Kasumi-1 (cell line): ENCODE results near the gene CALD1.

Experiments used
- DNase-seq, 2 experiments: peaks; one replicate each; lab custom pipeline; 2025; lab: John Stamatoyannopoulos, UW

Gene CALD1, protein sequence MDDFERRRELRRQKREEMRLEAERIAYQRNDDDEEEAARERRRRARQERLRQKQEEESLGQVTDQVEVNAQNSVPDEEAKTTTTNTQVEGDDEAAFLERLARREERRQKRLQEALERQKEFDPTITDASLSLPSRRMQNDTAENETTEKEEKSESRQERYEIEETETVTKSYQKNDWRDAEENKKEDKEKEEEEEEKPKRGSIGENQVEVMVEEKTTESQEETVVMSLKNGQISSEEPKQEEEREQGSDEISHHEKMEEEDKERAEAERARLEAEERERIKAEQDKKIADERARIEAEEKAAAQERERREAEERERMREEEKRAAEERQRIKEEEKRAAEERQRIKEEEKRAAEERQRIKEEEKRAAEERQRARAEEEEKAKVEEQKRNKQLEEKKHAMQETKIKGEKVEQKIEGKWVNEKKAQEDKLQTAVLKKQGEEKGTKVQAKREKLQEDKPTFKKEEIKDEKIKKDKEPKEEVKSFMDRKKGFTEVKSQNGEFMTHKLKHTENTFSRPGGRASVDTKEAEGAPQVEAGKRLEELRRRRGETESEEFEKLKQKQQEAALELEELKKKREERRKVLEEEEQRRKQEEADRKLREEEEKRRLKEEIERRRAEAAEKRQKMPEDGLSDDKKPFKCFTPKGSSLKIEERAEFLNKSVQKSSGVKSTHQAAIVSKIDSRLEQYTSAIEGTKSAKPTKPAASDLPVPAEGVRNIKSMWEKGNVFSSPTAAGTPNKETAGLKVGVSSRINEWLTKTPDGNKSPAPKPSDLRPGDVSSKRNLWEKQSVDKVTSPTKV

DNA sequence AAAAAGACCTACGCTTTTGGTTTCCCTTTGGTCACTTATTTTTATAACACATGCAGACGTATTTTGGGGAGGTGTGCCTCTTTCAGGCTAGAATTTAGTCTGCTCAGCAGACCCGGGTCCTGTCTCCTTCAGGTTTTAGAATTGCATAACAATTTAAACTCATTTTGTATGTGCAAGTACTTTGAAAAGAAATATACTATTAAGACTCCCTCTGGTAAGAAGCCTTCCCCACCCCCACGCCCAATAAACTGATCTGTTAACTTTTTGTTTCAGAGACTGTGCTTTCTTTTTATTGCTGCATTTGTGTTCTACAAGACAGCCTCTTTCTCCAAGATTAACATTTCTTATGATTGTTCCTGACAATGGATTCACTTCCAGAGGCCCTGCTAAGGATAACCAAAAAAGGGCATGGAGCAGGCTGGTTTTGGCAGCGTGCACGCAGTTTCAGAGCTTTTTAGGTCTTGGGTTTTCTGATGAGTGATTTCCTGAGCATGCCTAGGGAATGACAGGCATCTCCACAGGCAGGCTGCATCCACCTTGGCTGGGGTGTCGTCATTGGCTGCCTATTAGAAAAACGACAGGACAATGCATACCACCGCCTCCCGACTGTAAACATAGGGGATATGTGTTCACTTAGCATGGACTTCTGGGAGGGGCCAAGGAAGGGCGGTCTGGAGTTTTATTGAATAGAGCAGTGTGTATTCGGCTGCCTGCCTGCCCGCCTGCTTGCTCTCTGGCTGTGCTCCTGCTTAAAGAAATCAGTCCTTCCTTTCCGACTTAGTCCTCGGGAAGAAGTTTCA is at the start of gene CALD1:
Gene CALD1, plus strand, starts transcription at position 694 of the 800 bp plus-strand sequence. CDS start 88,100 bp downstream, outside the sequence.
- no peak for DNase-seq

DNA sequence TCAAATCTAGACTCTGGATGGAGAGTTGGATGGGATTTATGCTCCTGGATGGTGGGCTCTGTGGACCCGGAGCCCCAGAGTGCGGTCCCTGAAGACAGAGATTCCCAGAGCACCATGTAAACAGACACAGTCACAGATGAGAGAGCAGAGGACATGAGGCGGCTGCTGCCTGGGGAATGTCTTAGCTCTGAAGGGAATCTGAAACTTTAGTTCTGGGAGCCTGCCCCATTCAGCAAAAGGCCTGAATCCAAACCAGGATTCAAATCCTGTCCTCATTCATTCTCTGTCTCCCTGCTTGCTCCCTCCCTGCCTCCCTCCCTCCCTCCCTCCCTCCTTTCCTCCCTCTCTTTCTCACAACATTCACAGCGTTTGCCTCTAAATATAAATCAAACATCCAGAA is 49.5 kb upstream of the CALD1 start:
- DNase-seq = no peak

- DNase-seq = no peak
These were observed 49.0 kb upstream of the CALD1 start for GRCh38 chr7:134730411-134730829.

DNA sequence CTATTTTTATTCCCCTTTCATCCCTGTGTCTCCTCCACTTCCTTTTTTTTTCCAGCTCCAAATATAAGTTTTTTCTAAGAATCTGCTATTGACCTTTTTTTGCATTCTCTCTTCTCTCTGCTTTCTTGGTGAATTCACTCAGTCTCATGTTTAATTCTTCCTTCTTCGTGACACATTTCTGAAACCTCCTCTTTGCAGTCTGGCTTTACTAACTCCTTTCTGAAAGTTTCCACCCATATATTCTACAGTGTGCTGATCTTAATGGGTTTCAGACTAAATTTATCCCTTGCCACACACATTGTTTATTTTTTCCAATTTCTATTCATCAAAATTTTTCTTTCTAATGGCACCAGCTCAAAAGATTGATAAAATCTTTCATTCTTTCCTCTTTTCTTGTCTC is 47.8 kb upstream of the CALD1 start:
- DNase-seq = no peak

- no peak for DNase-seq
These were observed 46.7 kb upstream of the CALD1 start for GRCh38 chr7:134732728-134733127.

DNA sequence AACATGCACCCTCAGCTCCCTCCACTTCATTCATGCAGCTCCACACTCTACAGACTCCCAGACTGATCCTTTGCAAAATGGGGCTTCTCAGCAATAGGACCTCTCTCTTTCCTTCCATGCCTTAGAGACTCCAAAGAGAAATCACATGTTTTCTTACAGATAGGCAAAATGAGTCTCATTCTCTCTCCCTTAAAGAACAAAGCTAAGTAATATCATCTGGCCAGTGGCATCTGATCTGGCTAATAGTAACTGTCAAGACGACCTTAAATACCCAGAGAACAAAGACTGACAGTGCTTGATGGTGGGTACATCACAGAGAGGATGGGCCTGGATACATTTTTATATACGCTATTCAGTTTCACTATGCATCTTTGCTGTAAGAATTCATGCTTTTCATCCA is 43.1 kb upstream of the CALD1 start:
- DNase-seq = no peak

GRCh38 chr7:134737566-134738345 is 41.7 kb upstream of the CALD1 start:
- DNase-seq = peak; percentile 46 to 65

DNA sequence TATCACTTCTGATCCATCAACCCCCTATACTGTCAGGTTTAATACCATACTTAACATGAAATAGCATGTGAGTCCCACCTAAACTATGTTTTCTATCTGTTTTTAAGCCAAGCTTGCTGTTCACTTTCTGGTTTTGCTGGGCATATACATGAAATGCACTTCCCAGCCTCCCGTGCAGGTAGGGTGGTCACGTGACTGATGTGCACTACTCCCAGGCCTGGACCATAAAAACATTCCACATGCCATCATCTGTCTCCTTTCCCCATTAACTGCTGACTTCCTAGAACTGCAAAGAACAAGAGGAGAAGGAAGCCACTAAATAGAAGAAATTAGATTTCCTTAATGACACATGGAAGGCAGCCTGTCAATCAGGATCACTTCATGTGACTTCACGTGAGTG is 40.1 kb upstream of the CALD1 start:
- no peak for DNase-seq

- DNase-seq = no peak
These were observed 39.1 kb upstream of the CALD1 start for GRCh38 chr7:134740376-134740775.

DNA sequence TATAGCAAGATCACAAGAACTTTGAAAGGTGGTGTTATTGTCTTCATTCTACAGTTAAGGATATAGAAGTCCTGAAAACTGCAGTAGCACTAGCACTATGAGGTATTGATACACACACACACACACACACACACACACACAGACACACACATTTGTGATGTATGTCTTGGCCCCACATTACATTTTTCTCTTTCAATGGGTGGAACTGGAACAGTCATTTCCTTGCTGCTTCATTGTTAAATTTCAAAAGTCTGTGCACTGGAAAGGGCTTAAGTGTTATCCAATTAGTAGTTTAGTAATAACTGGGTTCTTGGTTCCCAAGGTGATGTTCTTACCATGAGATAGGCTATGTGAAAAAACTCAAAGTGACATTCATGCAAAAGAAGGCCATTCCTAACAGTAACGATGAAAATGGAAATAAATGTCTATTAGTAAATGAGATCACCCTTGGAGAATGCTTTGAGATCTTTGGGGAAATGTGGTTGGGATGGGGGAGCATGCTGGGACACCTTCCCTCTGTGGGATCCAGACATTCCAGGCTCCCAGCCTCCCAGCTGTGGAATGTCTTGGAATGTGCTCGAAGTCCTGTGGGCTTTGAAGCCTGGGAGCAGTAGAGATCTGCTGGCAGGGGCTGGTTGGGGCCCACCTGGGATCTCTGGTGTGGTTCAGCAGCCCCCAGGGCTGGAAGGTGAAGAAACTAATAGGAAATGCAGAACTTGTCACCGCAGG is 37.4 kb upstream of the CALD1 start:
- no peak for DNase-seq

GRCh38 chr7:134742688-134743350 is 36.6 kb upstream of the CALD1 start:
- DNase-seq = no peak

DNA sequence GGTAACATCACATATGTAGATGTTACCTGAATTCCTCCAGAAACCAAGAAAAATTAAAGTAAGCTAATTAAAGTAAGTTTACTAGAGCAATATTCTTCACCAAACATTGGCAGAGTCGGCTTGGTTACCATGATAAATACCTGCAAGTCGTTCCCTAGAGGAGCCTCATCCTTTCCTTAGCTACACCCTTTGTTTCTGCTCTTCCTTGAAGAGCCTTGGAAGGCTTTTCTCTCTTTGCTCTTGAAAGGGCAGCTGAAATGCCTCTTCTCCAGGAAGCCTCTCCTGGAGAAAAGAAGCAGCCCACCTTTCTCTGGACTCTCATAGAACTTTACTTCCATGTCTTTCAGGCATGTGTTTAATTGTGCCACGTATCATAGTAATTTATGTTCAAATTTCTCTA is 34.9 kb upstream of the CALD1 start:
- DNase-seq = no peak

DNA sequence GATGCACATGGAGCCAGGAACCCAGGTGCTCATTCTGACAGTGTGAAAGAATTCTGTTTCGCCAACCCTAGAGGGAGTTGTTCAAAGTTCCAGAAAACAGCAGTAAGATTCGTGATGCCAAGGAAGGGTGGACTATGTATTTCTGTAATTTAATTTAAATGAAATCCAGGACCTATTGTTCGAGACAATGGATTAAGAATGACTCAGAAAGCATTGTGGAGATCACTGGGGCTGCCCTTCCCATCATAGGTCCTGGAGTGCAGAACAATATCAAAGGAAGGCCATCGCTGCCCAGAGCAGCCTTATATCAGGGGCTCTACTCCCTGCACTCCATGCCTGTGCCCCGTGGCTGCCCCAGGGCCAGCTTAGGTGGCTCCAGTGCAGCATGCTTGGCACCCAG is 32.1 kb upstream of the CALD1 start:
- DNase-seq = no peak

DNA sequence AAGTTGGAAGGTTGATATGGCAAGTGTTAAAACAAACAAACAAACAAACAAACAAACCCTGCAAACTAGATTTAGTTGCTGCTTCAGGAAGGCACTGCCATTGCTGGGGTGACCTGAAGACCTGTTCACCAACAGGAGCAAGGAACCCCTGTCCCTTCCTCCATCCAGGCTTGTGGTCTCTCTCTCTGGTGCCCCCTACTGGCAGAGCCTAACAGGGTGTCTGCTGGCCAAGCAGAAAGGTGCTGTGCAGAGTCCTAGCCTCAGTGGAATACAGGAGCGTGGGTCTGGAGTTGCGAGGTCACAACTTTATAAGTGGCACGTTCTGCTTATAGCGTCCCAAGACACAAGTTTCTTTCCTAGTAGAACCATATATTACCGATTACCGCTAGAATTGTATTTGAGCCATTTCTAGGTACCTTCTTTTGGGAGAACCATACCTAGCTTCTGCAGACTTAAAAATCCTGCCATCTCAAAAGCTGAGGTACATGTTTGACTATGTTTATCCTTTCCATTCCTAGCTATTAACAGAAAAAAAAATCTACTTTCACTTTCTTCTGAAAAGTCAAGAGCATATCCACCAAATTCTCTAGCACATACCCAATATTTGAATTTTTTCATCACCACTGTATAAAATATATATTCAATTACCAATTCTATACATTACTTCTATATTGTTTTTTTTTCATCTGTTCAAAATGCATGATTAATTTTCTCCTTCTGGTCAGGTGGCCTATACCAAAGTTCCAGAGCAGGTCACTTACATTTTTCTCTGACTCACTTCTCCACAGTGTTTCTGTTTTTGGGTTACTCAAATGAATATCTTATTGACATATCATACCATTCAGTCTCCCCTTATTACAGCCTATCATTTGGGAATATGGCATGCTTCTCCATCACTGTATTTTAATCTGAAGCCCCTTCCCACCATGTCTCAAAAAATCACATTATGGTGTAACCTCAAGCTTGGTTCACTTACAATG is 29.1 kb upstream of the CALD1 start:
- peak; percentile 25 to 33 for DNase-seq

GRCh38 chr7:134752006-134752760 is 27.3 kb upstream of the CALD1 start:
- no peak for DNase-seq

- DNase-seq = peak in 1 of 2 experiments; percentile 29
These were observed 23.9 kb upstream of the CALD1 start for GRCh38 chr7:134755422-134756022.

DNA sequence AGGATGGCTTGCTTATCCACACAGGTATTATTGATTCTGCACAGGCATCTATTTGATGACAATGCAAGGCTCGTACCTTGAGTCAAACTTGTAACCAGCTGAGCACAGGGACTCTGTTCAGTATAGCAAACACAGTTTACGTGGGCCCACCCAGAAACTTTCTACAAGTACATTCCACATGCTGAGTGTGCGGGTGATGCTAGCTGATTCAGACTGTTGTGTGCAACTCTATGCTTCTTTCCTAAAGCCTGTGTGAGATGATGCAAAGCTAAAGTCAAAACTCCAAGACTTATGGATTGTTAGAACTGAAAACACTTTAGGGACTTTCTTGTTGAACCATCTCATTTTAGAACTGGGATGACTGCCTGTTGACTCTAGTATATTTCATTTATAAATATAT is 21.5 kb upstream of the CALD1 start:
- DNase-seq = no peak

DNA sequence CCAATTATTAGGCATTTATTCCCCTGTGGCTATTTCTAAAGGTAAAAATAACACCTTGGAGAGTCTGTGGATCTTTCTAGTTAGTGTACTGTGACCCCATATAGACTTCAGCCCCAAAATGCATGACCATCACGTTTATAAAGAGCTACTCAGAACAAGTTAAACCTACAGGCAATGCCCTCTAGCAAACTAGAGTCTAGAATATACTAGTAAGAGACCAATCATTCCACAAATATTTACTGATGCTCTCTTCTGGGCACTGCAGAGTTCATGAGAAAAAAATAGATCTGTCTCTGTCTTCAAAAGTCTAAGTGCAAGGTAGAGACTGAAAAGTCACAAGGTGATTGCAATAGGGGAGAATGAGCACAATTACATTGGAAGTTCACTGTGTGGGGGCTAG is 20.5 kb upstream of the CALD1 start:
- DNase-seq = no peak
